H1 (cell line): ENCODE results near the gene ADCY2.

Experiments used
- CTCF ChIP-seq, 3 experiments: IDR thresholded peaks; 1 replicate in 2 of 3; 2 replicates in 1 of 3; pipeline versions ENCODE4 v1.5.1 to v1.6.1; 2011; ENCODE audit warnings: low read length in 3 of 3, mild to moderate bottlenecking in 3 of 3, inconsistent platforms in 2 of 3, low read depth in 1 of 3, moderate library complexity in 1 of 3; ENCODE audit not compliant: insufficient read depth in 1 of 3; ENCODE audit errors: control extremely low read depth in 1 of 3
- MAFK ChIP-seq: IDR thresholded peaks from 2 replicates; pipeline ENCODE4 v1.6.1; 2012; ENCODE audit warnings: low read depth, mild to moderate bottlenecking, improper control_type of control experiment, low read length
- PHF8 ChIP-seq: fragments of 200-600 bp; sonication (generic); conservative IDR thresholded peaks from 2 replicates; pipeline ENCODE4 v1.7.1; 2012; ENCODE audit warnings: low read depth, mild to moderate bottlenecking, inconsistent platforms, low read length, moderate library complexity
- SIN3A ChIP-seq, 2 experiments: IDR thresholded peaks in 1 of 2; conservative IDR thresholded peaks in 1 of 2; 2 replicates each; pipeline ENCODE4 v1.6.1; 2011 to 2012; ENCODE audit warnings: low read length in 2 of 2, improper control_type of control experiment in 1 of 2, low read depth in 1 of 2, mild to moderate bottlenecking in 1 of 2
- SIX5 ChIP-seq: IDR thresholded peaks from 2 replicates; pipeline ENCODE4 v1.6.1; 2011; ENCODE audit warnings: mild to moderate bottlenecking, low read depth, low read length
- SP1 ChIP-seq: IDR thresholded peaks from 2 replicates; pipeline ENCODE4 v1.6.1; 2011; ENCODE audit warnings: low read depth, low read length
- YY1 ChIP-seq: IDR thresholded peaks from 2 replicates; pipeline ENCODE4 v1.6.1; 2011; ENCODE audit warnings: low read depth, mild to moderate bottlenecking, low read length

DNA sequence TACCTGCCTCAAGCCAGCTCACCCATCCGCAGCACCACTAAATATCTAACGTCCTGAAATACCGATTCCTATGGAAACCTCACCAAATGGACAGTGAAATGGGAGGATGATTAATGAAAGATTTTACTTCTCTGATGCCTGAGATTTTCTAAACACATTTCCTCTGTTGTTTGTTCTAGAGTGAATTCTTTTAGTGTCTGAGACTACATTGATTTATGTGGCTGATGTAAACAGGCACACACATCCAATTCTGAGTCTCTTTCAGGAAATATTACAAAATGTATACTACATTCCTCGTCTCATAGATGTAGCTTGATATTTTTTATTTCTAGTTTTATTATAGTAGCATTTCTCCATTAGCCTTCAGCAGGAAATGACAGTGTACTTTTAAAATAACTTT, 20.5 kb upstream of the ADCY2 start:
- TF ChIP-seq MAFK (no peak), PHF8 (no peak), SIN3A (conservative IDR thresholded peaks at IDR 0.05 in 1 of 2, IDR thresholded peaks at IDR 0.05 in 1 of 2; ENCODE audit: low read depth in 1 of 2, low read length in 2 of 2) (no peak), SIX5 (no peak), SP1 (no peak), CTCF (IDR thresholded peaks at IDR 0.05; ENCODE audit: control extremely low read depth in 1 of 3, insufficient read depth in 1 of 3, low read depth in 1 of 3, low read length in 3 of 3) (no peak), YY1 (no peak)
